Measurements from ENCODE around the gene ZNF74. TPM values are rescaled to one million over a fixed set of nuclear protein-coding genes. Genes with fewer than 3 reads are reported as not detected.

Gene ZNF74
- polyA plus RNA-seq, 1 experiment, result 6.9 TPM

GRCh38 chr22:20401376-20402014 lies 7.5 kb downstream of the ZNF74 start:
- no peak for DNase-seq (ENCODE audit: low read depth)
- ChIA-PET POLR2A (no interaction called here), CTCF (no interaction called here)
- Histone ChIP-seq H3K36me3 (ENCODE audit: control insufficient read depth, insufficient read depth, low read length) (peaks cover 6% of the 10 kb centered on the region), H3K4me3 (ENCODE audit: low read depth, low read length) (no peak overlapping the region), H3K27me3 (ENCODE audit: control insufficient read depth, insufficient read depth, low read length) (no peaks in the 10 kb centered on the region)
- TF ChIP-seq CTCF (IDR thresholded peaks at IDR 0.05; ENCODE audit: insufficient read depth, low read depth, low read length), result no peak

- H3K4me3 ChIP-seq (ENCODE audit: low read depth, low read length), result no peak overlapping the region
- CTCF ChIA-PET, result interaction anchor here (1.0 to 3.2 kb wide), 3 partner anchors 15 to 53 kb away, joined by 3 to 16 read pairs (median 12); no protein-coding TSS in a partner anchor
- H3K27me3 ChIP-seq (ENCODE audit: control insufficient read depth, insufficient read depth, low read length), result no peaks in the 10 kb centered on the region
- TF ChIP-seq CTCF (IDR thresholded peaks at IDR 0.05; ENCODE audit: insufficient read depth, low read depth, low read length), result no peak
- H3K36me3 ChIP-seq (ENCODE audit: control insufficient read depth, insufficient read depth, low read length), result peaks cover 10% of the 10 kb centered on the region
- no peak for DNase-seq (ENCODE audit: low read depth)
- POLR2A ChIA-PET, result interaction anchor here (0.6 kb wide), 2 partner anchors 22 to 50 kb away, joined by 6 to 10 read pairs; no protein-coding TSS in a partner anchor
Measured at GRCh38 chr22:20402960-20403778, 9.2 kb downstream of the ZNF74 start.

GRCh38 chr22:20403779-20404140 lies 9.8 kb downstream of the ZNF74 start:
- POLR2A ChIA-PET, result interaction anchor here (0.6 kb wide), 1 partner anchor 49 kb away, joined by 10 read pairs; no protein-coding TSS in a partner anchor
- Histone ChIP-seq H3K36me3 (ENCODE audit: control insufficient read depth, insufficient read depth, low read length) (peaks cover 10% of the 10 kb centered on the region), H3K27me3 (ENCODE audit: control insufficient read depth, insufficient read depth, low read length) (no peaks in the 10 kb centered on the region), H3K4me3 (ENCODE audit: low read depth, low read length) (no peak overlapping the region)
- no peak for DNase-seq (ENCODE audit: low read depth)
- CTCF ChIA-PET, result interaction anchor here (2.7 to 3.2 kb wide), 2 partner anchors 14 to 52 kb away, joined by 12 to 16 read pairs; no protein-coding TSS in a partner anchor
- no peak for TF ChIP-seq CTCF (IDR thresholded peaks at IDR 0.05; ENCODE audit: insufficient read depth, low read depth, low read length)

GRCh38 chr22:20404881-20405280 lies 10.9 kb downstream of the ZNF74 start:
- H3K4me3 ChIP-seq (ENCODE audit: low read depth, low read length), result no peak overlapping the region
- TF ChIP-seq CTCF (IDR thresholded peaks at IDR 0.05; ENCODE audit: insufficient read depth, low read depth, low read length), result no peak
- H3K27me3 ChIP-seq (ENCODE audit: control insufficient read depth, insufficient read depth, low read length), result no peaks in the 10 kb centered on the region
- no peak for DNase-seq (ENCODE audit: low read depth)
- peaks cover 10% of the 10 kb centered on the region for H3K36me3 ChIP-seq (ENCODE audit: control insufficient read depth, insufficient read depth, low read length)
- CTCF ChIA-PET, result interaction anchor here (2.7 to 3.2 kb wide), 2 partner anchors 13 to 51 kb away, joined by 12 to 16 read pairs; no protein-coding TSS in a partner anchor
- POLR2A ChIA-PET, result no interaction called here

- CTCF ChIA-PET, result interaction anchor here (2.7 to 3.2 kb wide), 2 partner anchors 12 to 51 kb away, joined by 12 to 16 read pairs; no protein-coding TSS in a partner anchor
- H3K36me3 ChIP-seq (ENCODE audit: control insufficient read depth, insufficient read depth, low read length), result peaks cover 10% of the 10 kb centered on the region
- DNase-seq (ENCODE audit: low read depth), result no peak
- POLR2A ChIA-PET, result no interaction called here
- H3K4me3 ChIP-seq (ENCODE audit: low read depth, low read length), result no peak overlapping the region
- no peaks in the 10 kb centered on the region for H3K27me3 ChIP-seq (ENCODE audit: control insufficient read depth, insufficient read depth, low read length)
- TF ChIP-seq CTCF (IDR thresholded peaks at IDR 0.05; ENCODE audit: insufficient read depth, low read depth, low read length), result no peak
Measured at GRCh38 chr22:20405291-20405930, 11.5 kb downstream of the ZNF74 start.
